Activated naive CD4-positive, alpha-beta T cell treated with anti-CD3 and anti-CD28 coated beads, Interleukin-2, amount 10 ng/mL, durations not matched to agents 7 days and 5 days (primary cell): Measurements from ENCODE around the gene FCHSD1.
"Not testable (repeated sequence)": the region's sequence is repeated elsewhere in the genome, so short reads cannot be mapped to it uniquely, and the experiment has no call there.

Experiments
- CTCF ChIA-PET: fragments of 350-600 bp; sonication (Branson Sonifier 250); formaldehyde crosslinking; loops from one replicate; lab custom pipeline; 2021; ENCODE audit warnings: antibody characterized with exemption; lab: Charles Lee
- DNase-seq: peaks from one replicate; pipeline ENCODE4 v3.0.0-alpha.2; 2020
- H3K27ac Mint-ChIP-seq: one replicate; pipeline ENCODE4 v1.8.0; 2021; ENCODE audit warnings: mild to moderate bottlenecking, moderate library complexity, mixed read lengths
- H3K27me3 Mint-ChIP-seq: one replicate; pipeline ENCODE4 v1.8.0; 2021; ENCODE audit warnings: mild to moderate bottlenecking, mixed read lengths
- H3K36me3 Mint-ChIP-seq: one replicate; pipeline ENCODE4 v1.8.0; 2021; ENCODE audit warnings: mixed read lengths
- H3K4me1 Mint-ChIP-seq: one replicate; pipeline ENCODE4 v1.8.0; 2021; ENCODE audit warnings: mixed read lengths
- H3K4me3 Mint-ChIP-seq: one replicate; pipeline ENCODE4 v1.8.0; 2021; ENCODE audit warnings: mild to moderate bottlenecking, moderate library complexity, mixed read lengths
- H3K9me3 Mint-ChIP-seq: one replicate; pipeline ENCODE4 v1.8.0; 2021; ENCODE audit warnings: mixed read lengths

The FCHSD1 gene

DNA sequence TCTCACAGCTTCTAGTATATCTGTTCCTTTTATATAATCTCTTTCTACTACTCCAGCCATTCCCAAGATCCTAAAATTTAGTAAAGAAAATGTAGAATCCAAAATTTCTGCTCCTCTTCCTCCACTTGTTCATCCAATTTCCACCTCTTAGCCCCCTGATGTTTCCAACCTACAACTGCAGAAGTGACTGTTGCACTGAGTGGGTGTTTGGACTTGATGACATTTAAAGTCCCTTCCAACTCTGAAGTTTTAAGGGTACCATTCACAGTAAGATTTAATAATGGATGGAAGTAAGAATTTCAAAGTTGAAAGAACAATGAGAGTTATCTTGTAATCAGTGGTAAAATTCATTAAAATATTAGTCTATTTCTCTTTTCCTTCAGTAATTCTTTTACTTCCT, 37.9 kb downstream of the FCHSD1 start:
- Mint-ChIP-seq H3K36me3 (peaks cover 54% of the 10 kb centered on the region), H3K27ac (no peak overlapping the region), H3K4me3 (no peak overlapping the region), H3K27me3 (no peaks in the 10 kb centered on the region), H3K9me3 (no peaks in the 10 kb centered on the region), H3K4me1 (peaks cover 77% of the 10 kb centered on the region)
- CTCF ChIA-PET, result interaction anchor here (1.3 to 7.4 kb wide), 2 partner anchors 21 to 49 kb away, joined by 6 to 43 read pairs; no protein-coding TSS in a partner anchor
- no peak for DNase-seq

DNA sequence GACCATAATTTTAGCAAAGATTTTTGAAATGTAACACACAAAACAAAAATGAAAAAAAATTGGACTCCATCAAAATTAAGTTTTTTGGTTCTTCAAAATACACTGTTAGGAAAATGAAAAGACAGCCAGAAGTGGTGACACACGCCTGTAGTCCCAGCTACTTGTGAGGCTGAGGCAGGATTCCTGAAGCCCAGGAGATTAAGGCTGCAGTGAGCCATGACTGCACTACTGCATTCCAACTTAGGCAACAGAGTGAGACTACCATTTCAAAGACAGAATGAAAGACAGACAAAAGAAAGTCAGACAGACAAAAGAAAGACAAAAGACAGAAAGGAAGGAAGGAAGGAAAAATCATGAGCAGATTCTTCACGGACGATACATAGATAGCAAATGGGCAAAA, 39.9 kb downstream of the FCHSD1 start:
- H3K4me3 Mint-ChIP-seq, result no peak overlapping the region
- peaks cover 88% of the 10 kb centered on the region for H3K4me1 Mint-ChIP-seq
- H3K27ac Mint-ChIP-seq, result peak overlapping the region; percentile 77
- H3K27me3 Mint-ChIP-seq, result no peaks in the 10 kb centered on the region
- no peaks in the 10 kb centered on the region for H3K9me3 Mint-ChIP-seq
- peaks cover 53% of the 10 kb centered on the region for H3K36me3 Mint-ChIP-seq
- CTCF ChIA-PET, result interaction anchor here (7.4 kb wide), 1 partner anchor 18 kb away, joined by 43 read pairs; no protein-coding TSS in a partner anchor
- DNase-seq, result no peak

DNA sequence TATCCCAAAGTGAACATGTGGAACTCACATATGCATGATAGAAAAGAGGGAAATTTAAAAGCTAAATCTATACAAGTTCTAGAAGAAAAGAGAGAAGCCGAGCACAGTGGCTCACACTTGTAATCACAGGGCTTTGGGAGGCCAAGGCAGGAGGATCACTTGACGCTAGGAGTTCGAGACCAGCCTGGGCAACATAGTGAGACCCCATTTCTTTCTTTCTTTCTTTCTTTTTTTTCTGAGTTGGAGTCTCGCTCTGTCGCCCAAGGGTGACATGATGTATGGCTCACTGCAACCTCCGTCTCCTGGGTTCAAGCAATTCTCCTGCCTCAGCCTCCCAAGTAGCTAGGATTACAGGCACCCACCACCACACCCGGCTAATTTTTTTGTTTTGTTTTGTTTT, 41.3 kb downstream of the FCHSD1 start:
- H3K36me3 Mint-ChIP-seq, result peaks cover 48% of the 10 kb centered on the region
- H3K9me3 Mint-ChIP-seq, H3K27me3 Mint-ChIP-seq, DNase-seq, H3K4me3 Mint-ChIP-seq: not testable (repeated sequence)
- CTCF ChIA-PET, result interaction anchor here (2.3 to 7.4 kb wide), 4 partner anchors 7 to 26 kb away, joined by 5 to 43 read pairs (median 28); partner anchors contain the start of genes DIAPH1, HDAC3 and RELL2
- H3K4me1 Mint-ChIP-seq, result peaks cover 89% of the 10 kb centered on the region
- H3K27ac Mint-ChIP-seq, result peak overlapping the region; percentile 77

DNA sequence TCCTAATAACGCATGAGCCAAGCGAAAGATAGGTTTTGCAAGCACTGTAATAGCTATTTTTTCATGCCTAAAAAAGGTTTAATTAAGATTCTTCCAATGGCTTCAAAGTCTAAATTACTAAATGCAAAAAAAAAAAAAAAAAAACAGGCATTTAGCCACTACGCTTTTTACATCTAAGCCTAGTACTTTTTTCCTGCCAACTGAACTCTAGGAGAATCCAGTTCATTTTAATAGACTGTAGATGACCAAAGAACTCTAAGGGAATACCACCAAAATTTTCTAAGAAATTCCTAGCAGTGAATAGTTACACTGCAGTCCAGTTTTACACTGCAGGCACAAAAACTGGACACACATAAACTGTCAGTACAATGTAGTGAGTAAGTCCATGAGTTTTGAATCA, 42.2 kb downstream of the FCHSD1 start:
- CTCF ChIA-PET, result interaction anchor here (2.3 to 7.4 kb wide), 4 partner anchors 8 to 27 kb away, joined by 5 to 43 read pairs (median 28); partner anchors contain the start of genes DIAPH1, HDAC3 and RELL2
- peaks cover 48% of the 10 kb centered on the region for H3K36me3 Mint-ChIP-seq
- no peaks in the 10 kb centered on the region for H3K9me3 Mint-ChIP-seq
- DNase-seq, result no peak
- peaks cover 89% of the 10 kb centered on the region for H3K4me1 Mint-ChIP-seq
- peak overlapping the region; percentile 86 for H3K27ac Mint-ChIP-seq
- no peaks in the 10 kb centered on the region for H3K27me3 Mint-ChIP-seq
- no peak overlapping the region for H3K4me3 Mint-ChIP-seq

DNA sequence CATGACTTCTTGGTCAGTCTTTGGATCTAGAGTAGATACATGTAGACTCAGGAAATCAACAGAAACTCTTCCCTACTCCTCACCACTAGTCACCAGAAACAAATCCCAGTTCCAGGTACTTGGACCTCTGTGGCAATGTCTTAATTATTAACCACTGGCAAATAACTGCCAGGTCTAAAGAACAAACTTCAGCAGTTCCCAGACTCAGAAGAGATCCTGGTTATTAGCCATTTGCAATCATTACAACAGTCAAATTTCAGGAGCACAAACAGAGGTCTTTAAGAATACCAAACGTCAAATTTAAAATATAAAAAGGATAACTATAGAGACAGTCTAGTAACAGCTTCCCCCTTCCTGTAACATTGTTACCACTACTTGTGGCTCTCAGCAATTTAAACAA, 42.7 kb downstream of the FCHSD1 start:
- Mint-ChIP-seq H3K9me3 (no peaks in the 10 kb centered on the region), H3K4me1 (peaks cover 90% of the 10 kb centered on the region), H3K27me3 (no peaks in the 10 kb centered on the region), H3K4me3 (no peak overlapping the region), H3K27ac (peak overlapping the region; percentile 86), H3K36me3 (peaks cover 51% of the 10 kb centered on the region)
- CTCF ChIA-PET, result interaction anchor here (2.3 to 7.4 kb wide), 4 partner anchors 8 to 27 kb away, joined by 5 to 43 read pairs (median 28); partner anchors contain the start of genes DIAPH1, HDAC3 and RELL2
- no peak for DNase-seq

DNA sequence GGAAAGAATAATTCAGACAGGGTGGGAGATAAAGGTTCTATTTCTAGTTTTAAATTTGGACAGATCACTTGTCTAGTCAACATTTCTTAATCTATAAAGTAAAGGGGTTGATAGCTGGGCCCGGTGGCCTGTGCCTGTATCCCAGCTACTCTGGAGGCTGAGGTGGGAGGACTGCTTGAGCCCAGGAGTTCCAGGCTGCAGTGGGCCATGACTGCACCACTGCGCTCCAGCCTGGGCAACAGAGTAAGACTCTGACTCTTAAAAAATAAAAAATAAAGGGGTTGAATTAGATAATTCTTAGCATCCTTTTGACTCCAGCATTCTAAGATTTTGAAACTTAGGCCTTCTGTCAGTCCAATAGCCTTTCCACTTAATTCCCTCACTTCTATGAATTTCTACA, 43.2 kb downstream of the FCHSD1 start:
- Mint-ChIP-seq H3K9me3 (no peaks in the 10 kb centered on the region), H3K4me1 (peaks cover 89% of the 10 kb centered on the region), H3K27ac (peak overlapping the region; percentile 94), H3K27me3 (no peaks in the 10 kb centered on the region), H3K4me3 (no peak overlapping the region), H3K36me3 (peaks cover 48% of the 10 kb centered on the region)
- no peak for DNase-seq
- CTCF ChIA-PET, result interaction anchor here (2.3 to 7.4 kb wide), 4 partner anchors 9 to 28 kb away, joined by 5 to 43 read pairs (median 28); partner anchors contain the start of genes DIAPH1, HDAC3 and RELL2

DNA sequence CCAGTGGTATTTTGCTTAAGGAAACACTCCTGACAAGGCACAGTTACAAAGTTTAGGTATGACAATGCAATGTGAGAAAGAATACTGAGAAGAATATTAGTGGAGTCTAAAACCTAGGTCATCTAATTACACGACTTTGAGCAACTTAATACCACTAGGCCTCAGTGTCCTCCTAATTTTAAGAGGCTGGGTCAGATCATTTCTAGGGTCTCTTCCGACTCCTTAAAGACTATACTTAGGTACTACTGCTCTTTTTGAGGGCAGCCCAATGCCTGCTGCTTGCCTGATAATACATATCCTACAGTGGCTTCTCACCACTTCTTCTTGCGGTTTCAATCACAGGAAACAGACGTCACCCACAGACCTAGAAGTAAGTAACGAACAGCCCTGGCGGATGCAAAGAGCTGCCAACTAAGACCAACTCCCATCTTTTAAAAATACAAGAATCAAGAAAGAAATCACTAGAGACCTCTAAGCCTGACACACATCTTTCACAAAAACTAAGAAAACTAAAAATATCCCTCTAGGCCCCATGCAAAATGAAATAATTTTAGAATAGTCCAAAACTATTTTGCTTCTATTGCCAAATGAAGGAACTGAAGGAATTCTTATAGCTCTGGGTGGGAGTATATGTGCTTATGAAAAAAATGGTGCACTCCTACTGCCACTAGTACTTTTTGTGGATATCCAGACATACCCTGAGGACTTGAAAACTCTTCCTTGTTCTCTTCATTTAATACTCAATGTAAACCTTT, 45.5 kb downstream of the FCHSD1 start:
- CTCF ChIA-PET, result interaction anchor here (1.2 to 4.8 kb wide), 5 partner anchors 9 to 17 kb away, joined by 3 to 34 read pairs (median 7); partner anchors contain the start of gene DIAPH1
- H3K27me3 Mint-ChIP-seq, result no peaks in the 10 kb centered on the region
- peaks cover 46% of the 10 kb centered on the region for H3K36me3 Mint-ChIP-seq
- H3K27ac Mint-ChIP-seq, result peak overlapping the region; percentile 94
- peak overlapping the region; percentile 59 for H3K4me3 Mint-ChIP-seq
- H3K9me3 Mint-ChIP-seq, result no peaks in the 10 kb centered on the region
- peaks cover 90% of the 10 kb centered on the region for H3K4me1 Mint-ChIP-seq
- peak; percentile 82 for DNase-seq

DNA sequence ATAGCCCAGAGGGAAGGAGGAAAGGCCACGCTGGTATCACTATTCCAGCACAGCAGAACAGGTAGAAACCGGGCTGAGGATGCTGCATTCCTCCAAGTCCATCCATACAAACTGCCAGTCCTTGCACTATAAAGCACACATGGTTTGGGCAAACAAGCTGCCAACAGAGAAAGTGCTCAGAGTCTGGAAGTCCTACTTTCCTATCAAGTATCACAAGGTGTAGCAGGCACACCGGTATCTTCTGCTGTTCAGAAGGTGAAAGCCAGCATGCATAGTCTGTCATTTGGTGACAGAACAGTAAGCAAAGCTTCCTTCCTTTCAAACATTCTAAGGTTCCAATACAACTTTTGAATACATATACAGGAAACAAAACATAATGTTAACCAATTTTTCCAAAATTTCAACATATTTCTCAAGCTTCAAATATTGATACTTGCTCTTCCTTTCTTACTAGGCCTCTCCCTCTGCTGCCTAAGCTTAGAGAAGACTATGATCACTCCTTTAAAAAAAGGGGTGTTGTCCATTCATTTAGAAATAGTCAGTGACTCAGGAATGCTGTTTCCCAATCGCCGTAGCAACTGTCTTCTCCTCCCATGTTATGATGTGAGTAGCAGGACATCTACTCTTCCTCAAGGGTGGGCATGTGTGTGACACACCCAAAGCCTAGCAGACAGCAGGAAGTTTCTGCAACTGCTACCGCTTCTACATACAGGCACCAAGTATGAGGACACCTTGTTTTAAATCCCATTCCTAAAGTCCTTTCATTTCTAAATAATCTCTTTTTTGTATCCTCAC, 47.1 kb downstream of the FCHSD1 start:
- H3K4me1 Mint-ChIP-seq, result peaks cover 93% of the 10 kb centered on the region
- DNase-seq, result peak; percentile 35

DNA sequence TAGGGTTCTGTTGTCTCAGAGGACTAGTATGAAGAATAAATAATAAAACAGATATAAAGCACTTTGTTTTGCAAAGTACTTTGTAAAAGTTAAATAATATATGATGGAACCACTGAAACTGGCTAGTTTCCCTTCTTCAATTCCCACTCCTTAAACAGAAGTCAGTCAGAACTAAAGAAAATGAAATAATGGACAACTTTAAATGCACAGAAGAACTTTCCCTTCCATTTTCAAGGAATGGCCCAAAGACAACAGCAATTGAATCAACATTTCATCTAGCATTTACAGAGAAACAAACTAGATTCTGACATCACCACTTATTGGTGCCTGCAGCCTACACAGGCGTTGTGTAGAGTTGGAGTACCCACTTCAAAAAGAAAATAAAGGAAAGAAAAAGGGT, 48.6 kb downstream of the FCHSD1 start:
- Mint-ChIP-seq H3K36me3 (peaks cover 37% of the 10 kb centered on the region), H3K27me3 (no peaks in the 10 kb centered on the region)

More for the DNA sequence above, 47.1 kb downstream of the FCHSD1 start:
- CTCF ChIA-PET, result interaction anchor here (0.8 to 3.7 kb wide), 5 partner anchors 11 to 40 kb away, joined by 3 to 30 read pairs (median 13); partner anchors contain the start of gene DIAPH1
- H3K27ac Mint-ChIP-seq, result peak overlapping the region; percentile 94
- H3K4me3 Mint-ChIP-seq, result peak overlapping the region; percentile 70
- H3K36me3 Mint-ChIP-seq, result peaks cover 47% of the 10 kb centered on the region
- H3K9me3 Mint-ChIP-seq, result no peaks in the 10 kb centered on the region
- no peaks in the 10 kb centered on the region for H3K27me3 Mint-ChIP-seq

DNA sequence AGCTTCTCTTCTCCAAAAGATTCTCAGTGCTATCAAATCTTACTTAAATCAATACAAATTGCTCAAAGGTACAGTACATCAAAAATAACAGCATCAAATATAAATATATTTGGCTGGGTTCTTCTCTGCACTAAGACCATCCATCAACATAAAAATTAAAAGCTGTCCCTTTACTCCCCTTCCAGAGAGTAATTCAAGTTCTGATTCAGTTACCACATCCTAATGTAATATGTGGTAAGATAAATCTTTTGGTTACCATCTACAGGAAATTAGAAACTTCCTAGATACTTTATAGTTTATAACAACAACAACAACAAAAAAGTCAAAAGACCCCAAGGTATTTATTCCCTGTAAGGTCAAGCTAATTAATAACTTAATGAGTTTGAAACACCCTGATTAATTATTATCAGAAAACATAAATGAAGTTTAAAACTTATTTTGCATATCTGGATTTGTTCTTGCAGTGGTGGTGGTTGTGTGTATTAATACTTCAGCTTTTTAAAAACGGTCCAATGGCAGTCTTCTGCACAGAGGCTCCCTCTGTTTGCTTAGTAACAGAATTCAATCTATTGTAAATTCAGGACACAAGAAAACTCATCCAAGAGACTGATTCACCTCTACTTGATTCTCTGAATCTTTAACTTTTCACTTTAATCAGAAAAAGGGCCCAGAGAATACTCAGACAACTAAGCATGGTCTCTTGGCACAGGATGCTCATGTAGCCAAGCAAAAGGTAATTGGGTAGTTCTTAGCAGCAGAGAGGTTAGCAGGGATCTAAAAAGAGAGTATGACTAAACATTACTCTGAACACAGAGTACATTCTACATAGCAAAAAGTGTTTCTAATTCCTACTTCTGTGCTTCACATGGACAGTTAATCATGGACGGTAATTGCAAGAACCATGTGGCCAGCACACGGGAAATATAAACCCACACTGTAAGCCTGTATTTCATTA, 52.5 kb downstream of the FCHSD1 start:
- DNase-seq, result no peak
- no peaks in the 10 kb centered on the region for H3K27me3 Mint-ChIP-seq
- peak overlapping the region; percentile 76 for H3K27ac Mint-ChIP-seq
- H3K36me3 Mint-ChIP-seq, result peaks cover 29% of the 10 kb centered on the region
- H3K4me3 Mint-ChIP-seq, result no peak overlapping the region
- CTCF ChIA-PET, result interaction anchor here (0.6 to 4.5 kb wide), 6 partner anchors 11 to 39 kb away, joined by 3 to 32 read pairs (median 6); partner anchors contain the start of genes DIAPH1, HDAC3 and RELL2
- H3K9me3 Mint-ChIP-seq, result no peaks in the 10 kb centered on the region
- peaks cover 80% of the 10 kb centered on the region for H3K4me1 Mint-ChIP-seq

More for the DNA sequence above, 48.6 kb downstream of the FCHSD1 start:
- peak overlapping the region; percentile 84 for H3K27ac Mint-ChIP-seq
- H3K4me3 Mint-ChIP-seq, result no peak overlapping the region
- no peaks in the 10 kb centered on the region for H3K9me3 Mint-ChIP-seq
- CTCF ChIA-PET, result interaction anchor here (1.0 to 3.7 kb wide), 6 partner anchors 9 to 34 kb away, joined by 4 to 30 read pairs (median 10); partner anchors contain the start of genes DIAPH1, HDAC3 and RELL2
- no peak for DNase-seq
- H3K4me1 Mint-ChIP-seq, result peaks cover 92% of the 10 kb centered on the region

DNA sequence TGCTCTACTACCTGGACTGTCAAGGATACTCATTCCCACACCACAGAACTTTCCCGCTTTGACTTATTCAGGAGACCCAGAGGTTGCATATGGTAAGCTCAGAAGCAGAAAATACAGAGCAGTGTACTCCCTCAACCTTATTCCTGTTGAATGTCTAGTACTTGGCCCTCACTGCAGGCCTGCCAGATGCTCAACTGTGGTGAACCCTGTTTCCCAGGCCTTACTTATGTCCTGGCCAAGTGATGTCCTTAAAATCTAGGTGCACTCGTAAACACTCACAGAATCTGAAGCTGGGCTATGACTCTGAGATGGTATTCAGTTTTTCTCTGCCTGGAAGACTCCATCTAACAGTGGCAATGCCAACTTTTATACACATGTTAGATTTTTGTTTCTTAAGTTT, 53.4 kb downstream of the FCHSD1 start:
- CTCF ChIA-PET, result interaction anchor here (0.6 to 4.5 kb wide), 7 partner anchors 10 to 40 kb away, joined by 3 to 32 read pairs (median 6); partner anchors contain the start of genes DIAPH1, HDAC3 and RELL2
- DNase-seq, result no peak
- Mint-ChIP-seq H3K4me3 (no peak overlapping the region), H3K9me3 (no peaks in the 10 kb centered on the region), H3K36me3 (peaks cover 30% of the 10 kb centered on the region), H3K27ac (peak overlapping the region; percentile 46), H3K4me1 (peaks cover 77% of the 10 kb centered on the region), H3K27me3 (no peaks in the 10 kb centered on the region)

DNA sequence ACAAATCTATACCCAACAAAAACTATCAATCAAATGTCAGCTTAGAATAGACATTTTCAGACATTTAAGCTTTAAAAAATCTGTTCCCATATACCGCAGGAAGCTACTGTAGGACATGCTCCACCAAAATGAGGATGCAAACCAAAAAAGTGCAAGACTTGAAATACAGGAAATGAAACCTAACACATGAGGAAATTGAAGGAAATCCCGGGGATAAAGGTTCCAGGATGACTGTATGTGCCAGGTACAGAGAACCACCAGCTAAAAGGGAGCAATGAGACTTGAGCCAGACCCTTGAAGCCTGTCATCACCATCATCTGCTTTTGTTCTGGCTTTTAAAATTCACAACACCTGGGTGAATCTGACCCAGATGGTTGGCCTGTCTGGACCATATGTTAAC, 53.8 kb downstream of the FCHSD1 start:
- CTCF ChIA-PET, result interaction anchor here (1.3 to 4.5 kb wide), 5 partner anchors 17 to 40 kb away, joined by 4 to 32 read pairs (median 7); partner anchors contain the start of genes DIAPH1, HDAC3 and RELL2
- Mint-ChIP-seq H3K4me3 (no peak overlapping the region), H3K27ac (peak overlapping the region; percentile 46), H3K4me1 (peaks cover 77% of the 10 kb centered on the region), H3K36me3 (peaks cover 27% of the 10 kb centered on the region), H3K9me3 (no peaks in the 10 kb centered on the region), H3K27me3 (no peaks in the 10 kb centered on the region)
- DNase-seq, result no peak
